ENCODE measurements around the gene NAGA.

- TF ChIP-seq POLR2A (IDR thresholded peaks at IDR 0.05; ENCODE audit: low read depth, low read length), result no peak
- TF ChIP-seq CTCF (IDR thresholded peaks at IDR 0.05; ENCODE audit: extremely low read depth in 1 of 2, insufficient read depth in 1 of 2, low read depth in 1 of 2, low read length in 2 of 2), result no peak
Observed at GRCh38 chr22:42061041-42061440, 9.6 kb downstream of the NAGA start.

Data from endothelial cell of umbilical vein (primary cell).